Measurements from ENCODE around the gene CHRDL1. TPM values are rescaled to one million over a fixed set of nuclear protein-coding genes. Genes with fewer than 3 reads are reported as not detected.

The CHRDL1 gene
- polyA plus RNA-seq, 1 of the 3 experiments (the other 2 are of a cell fraction), result 0.64 TPM

DNA sequence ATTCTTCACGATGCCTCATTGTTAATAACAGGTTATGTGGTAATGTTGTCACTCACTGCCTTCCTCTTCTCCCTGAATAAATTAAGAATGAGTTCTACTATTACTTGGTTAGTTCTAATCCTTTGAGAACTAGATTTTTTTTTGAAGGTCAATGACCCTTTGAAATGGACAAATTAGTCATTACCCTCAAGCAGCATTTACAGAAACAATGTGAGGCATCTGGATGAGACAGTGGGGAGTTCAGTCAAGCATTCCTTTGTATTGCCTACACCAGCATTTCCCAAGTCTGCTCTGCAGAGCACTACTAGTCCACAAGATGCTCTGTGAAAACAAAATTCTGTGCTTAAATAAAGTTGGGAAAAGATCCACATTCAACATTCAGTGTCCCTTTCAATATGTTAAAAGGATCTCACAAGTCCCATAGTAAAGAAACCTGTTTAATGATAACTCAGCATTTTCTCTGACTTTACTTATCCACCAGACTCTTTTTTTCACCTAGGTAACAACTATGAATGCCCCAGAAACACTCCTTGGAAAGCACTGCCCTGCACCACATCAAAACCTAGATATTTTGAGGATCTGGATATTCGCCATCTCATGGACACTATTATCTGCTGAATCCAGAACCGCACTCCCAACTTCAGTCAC, 60.6 kb downstream of the CHRDL1 start:
- no peak overlapping the region for H3K27ac ChIP-seq (ENCODE audit: low read depth in 2 of 2, low read length in 1 of 2)
- H3K4me1 ChIP-seq (ENCODE audit: control insufficient read depth in 1 of 2, insufficient read depth in 2 of 2, low read depth in 1 of 2, low read length in 1 of 2), result no peaks in the 10 kb centered on the region
- H3K9me2 ChIP-seq, result no peaks in the 10 kb centered on the region
- H3K4me2 ChIP-seq, result no peak overlapping the region
- H3F3A ChIP-seq (replicated peaks; ENCODE audit: insufficient read depth), result no peaks in the 10 kb centered on the region
- 21% methylated on average over 3 of the region's 3 CpGs for WGBS (ENCODE audit: low lambda C conversion rate)
- no peak overlapping the region for H3K9ac ChIP-seq
- H3K79me2 ChIP-seq (ENCODE audit: insufficient read depth), result no peaks in the 10 kb centered on the region
- H3K9me3 ChIP-seq, result no peaks in the 10 kb centered on the region
- no peaks in the 10 kb centered on the region for H4K20me1 ChIP-seq (ENCODE audit: insufficient read depth)
- CTCF ChIA-PET, result no interaction called here
- no peak overlapping the region for H3K4me3 ChIP-seq (ENCODE audit: low read depth in 2 of 2, low read length in 1 of 2)
- POLR2A ChIA-PET, result no interaction called here
- H3K36me3 ChIP-seq (replicated peaks in 1 of 2; ENCODE audit: control insufficient read depth in 1 of 2, insufficient read depth in 2 of 2, low read length in 1 of 2), result no peaks in the 10 kb centered on the region
- H3K27me3 ChIP-seq (ENCODE audit: insufficient read depth), result no peaks in the 10 kb centered on the region
- DNase-seq, result no peak
- H2AFZ ChIP-seq (ENCODE audit: low read depth), result no peak overlapping the region
- TF ChIP-seq JUND (IDR thresholded peaks at IDR 0.05) (no peak), MXI1 (IDR thresholded peaks at IDR 0.05; ENCODE audit: low read depth, low read length) (no peak), TEAD4 (IDR thresholded peaks at IDR 0.05; ENCODE audit: borderline replicate concordance, insufficient read depth) (no peak), POLR2AphosphoS5 (IDR thresholded peaks at IDR 0.05; ENCODE audit: low read depth, low read length) (no peak), NFIC (IDR thresholded peaks at IDR 0.05; ENCODE audit: borderline replicate concordance) (no peak), GABPA (IDR thresholded peaks at IDR 0.05; ENCODE audit: low read depth) (no peak), RCOR1 (IDR thresholded peaks at IDR 0.05; ENCODE audit: low read length) (no peak), FOXJ3 (CRISPR knock-in tag; IDR thresholded peaks at IDR 0.05) (no peak), EZH2phosphoT487 (IDR thresholded peaks at IDR 0.05; ENCODE audit: borderline replicate concordance, low read depth) (no peak), MEF2A (IDR thresholded peaks at IDR 0.05; ENCODE audit: borderline replicate concordance, low read depth) (no peak), TAF1 (IDR thresholded peaks at IDR 0.05; ENCODE audit: borderline replicate concordance, low read depth, low read length) (no peak), GATA2 (CRISPR knock-in tag; IDR thresholded peaks at IDR 0.05) (no peak), ELF1 (IDR thresholded peaks at IDR 0.05) (no peak), SIN3A (IDR thresholded peaks at IDR 0.05; ENCODE audit: borderline replicate concordance, low read depth, low read length) (no peak)
- TF ChIP-seq, protein P1, sequence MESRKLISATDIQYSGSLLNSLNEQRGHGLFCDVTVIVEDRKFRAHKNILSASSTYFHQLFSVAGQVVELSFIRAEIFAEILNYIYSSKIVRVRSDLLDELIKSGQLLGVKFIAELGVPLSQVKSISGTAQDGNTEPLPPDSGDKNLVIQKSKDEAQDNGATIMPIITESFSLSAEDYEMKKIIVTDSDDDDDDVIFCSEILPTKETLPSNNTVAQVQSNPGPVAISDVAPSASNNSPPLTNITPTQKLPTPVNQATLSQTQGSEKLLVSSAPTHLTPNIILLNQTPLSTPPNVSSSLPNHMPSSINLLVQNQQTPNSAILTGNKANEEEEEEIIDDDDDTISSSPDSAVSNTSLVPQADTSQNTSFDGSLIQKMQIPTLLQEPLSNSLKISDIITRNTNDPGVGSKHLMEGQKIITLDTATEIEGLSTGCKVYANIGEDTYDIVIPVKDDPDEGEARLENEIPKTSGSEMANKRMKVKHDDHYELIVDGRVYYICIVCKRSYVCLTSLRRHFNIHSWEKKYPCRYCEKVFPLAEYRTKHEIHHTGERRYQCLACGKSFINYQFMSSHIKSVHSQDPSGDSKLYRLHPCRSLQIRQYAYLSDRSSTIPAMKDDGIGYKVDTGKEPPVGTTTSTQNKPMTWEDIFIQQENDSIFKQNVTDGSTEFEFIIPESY (IDR thresholded peaks at IDR 0.05; ENCODE audit: borderline replicate concordance, low read depth), result no peak
- TF ChIP-seq, protein P2, sequence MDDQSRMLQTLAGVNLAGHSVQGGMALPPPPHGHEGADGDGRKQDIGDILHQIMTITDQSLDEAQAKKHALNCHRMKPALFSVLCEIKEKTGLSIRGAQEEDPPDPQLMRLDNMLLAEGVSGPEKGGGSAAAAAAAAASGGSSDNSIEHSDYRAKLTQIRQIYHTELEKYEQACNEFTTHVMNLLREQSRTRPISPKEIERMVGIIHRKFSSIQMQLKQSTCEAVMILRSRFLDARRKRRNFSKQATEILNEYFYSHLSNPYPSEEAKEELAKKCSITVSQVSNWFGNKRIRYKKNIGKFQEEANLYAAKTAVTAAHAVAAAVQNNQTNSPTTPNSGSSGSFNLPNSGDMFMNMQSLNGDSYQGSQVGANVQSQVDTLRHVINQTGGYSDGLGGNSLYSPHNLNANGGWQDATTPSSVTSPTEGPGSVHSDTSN (IDR thresholded peaks at IDR 0.05), result no peak
- TF ChIP-seq, protein P3, sequence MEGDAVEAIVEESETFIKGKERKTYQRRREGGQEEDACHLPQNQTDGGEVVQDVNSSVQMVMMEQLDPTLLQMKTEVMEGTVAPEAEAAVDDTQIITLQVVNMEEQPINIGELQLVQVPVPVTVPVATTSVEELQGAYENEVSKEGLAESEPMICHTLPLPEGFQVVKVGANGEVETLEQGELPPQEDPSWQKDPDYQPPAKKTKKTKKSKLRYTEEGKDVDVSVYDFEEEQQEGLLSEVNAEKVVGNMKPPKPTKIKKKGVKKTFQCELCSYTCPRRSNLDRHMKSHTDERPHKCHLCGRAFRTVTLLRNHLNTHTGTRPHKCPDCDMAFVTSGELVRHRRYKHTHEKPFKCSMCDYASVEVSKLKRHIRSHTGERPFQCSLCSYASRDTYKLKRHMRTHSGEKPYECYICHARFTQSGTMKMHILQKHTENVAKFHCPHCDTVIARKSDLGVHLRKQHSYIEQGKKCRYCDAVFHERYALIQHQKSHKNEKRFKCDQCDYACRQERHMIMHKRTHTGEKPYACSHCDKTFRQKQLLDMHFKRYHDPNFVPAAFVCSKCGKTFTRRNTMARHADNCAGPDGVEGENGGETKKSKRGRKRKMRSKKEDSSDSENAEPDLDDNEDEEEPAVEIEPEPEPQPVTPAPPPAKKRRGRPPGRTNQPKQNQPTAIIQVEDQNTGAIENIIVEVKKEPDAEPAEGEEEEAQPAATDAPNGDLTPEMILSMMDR (IDR thresholded peaks at IDR 0.05), result no peak
